Erythroblast (primary cell): ENCODE results near the gene GJC2.

Experiments used
- GATA1 ChIP-seq: IDR thresholded peaks from 2 replicates; pipeline ENCODE4 v1.6.1; 2011; ENCODE audit warnings: low read depth, mild to moderate bottlenecking, control low read depth, low read length, moderate library complexity
- POLR2A ChIP-seq: IDR thresholded peaks from 2 replicates; pipeline ENCODE4 v1.6.1; 2011; ENCODE audit warnings: mild to moderate bottlenecking, low read length

DNA sequence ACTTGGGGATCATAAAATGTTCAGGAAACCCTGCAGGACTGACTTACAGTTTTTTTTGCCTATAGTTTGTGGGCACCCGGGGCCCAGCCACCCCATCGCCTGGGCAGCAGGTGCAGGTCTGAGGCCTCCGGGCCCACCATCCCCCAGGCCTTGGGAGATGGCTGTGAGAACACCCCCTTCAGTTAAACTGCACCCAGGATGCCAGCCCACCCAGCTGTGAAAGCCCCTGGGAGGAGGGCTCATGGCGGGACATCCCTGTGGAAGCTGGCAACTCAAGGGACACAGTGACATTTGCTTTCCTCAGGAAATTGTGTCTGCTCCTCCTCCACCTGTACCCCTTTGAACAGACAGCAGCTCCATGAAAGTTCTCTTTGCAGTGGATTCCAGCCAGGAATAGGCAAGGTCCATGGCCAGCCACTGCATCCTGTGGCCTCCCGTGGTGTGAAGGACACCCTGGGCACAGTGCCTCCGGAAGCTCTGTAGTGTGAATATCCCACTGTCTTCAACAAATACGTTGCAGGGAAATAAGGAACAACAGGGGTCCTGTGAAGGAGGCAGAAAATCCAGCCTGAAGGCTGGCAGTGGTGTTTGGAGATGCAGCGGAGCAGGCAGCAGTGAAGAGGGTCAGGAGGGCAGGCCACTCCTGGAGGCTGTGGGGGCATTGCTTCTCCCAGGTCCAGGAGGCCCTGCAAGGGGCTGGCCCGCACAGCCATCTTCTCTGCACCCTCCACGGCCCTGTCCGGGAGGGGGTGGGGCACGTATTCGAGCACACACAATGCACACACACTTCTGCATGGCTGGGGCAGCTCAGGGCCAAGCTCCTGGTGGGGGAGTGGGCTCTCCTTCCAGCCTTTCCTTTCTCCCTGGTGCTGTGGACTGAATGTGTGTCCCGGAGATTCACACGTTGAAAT lies 56.1 kb downstream of the GJC2 start:
- TF ChIP-seq POLR2A (no peak), GATA1 (no peak)
